SHP77 treated with DMSO at 0.1 percent for 48 hours (cell line): ENCODE results near the gene LYRM1.

Source experiments
- DNase-seq: peaks from one replicate; lab custom pipeline; 2025; lab: John Stamatoyannopoulos, UW

The LYRM1 gene

GRCh38 chr16:20871941-20872815 lies 28.4 kb upstream of the LYRM1 start:
- no peak for DNase-seq

GRCh38 chr16:20873331-20873730 lies 27.2 kb upstream of the LYRM1 start:
- DNase-seq: no peak

- no peak for DNase-seq
These were observed 26.4 kb upstream of the LYRM1 start for GRCh38 chr16:20874088-20874581.

- DNase-seq: no peak
These were observed 25.3 kb upstream of the LYRM1 start for GRCh38 chr16:20875355-20875650.

- no peak for DNase-seq
These were observed 21.9 kb upstream of the LYRM1 start for GRCh38 chr16:20878682-20879147.

GRCh38 chr16:20879175-20880040 lies 21.2 kb upstream of the LYRM1 start:
- DNase-seq: no peak

GRCh38 chr16:20880867-20881502 lies 19.6 kb upstream of the LYRM1 start:
- DNase-seq: no peak

GRCh38 chr16:20881503-20881878 lies 19.1 kb upstream of the LYRM1 start:
- no peak for DNase-seq

GRCh38 chr16:20883554-20884239 lies 16.9 kb upstream of the LYRM1 start:
- DNase-seq: no peak

GRCh38 chr16:20884240-20884556 lies 16.4 kb upstream of the LYRM1 start:
- no peak for DNase-seq

- DNase-seq: no peak
These were observed 14.3 kb upstream of the LYRM1 start for GRCh38 chr16:20886320-20886719.

- DNase-seq: no peak
These were observed 13.4 kb upstream of the LYRM1 start for GRCh38 chr16:20887207-20887606.

- DNase-seq: no peak
These were observed 10.8 kb upstream of the LYRM1 start for GRCh38 chr16:20889625-20890275.

GRCh38 chr16:20894388-20894787 lies 6.2 kb upstream of the LYRM1 start:
- DNase-seq: no peak

- no peak for DNase-seq
These were observed 3.2 kb upstream of the LYRM1 start for GRCh38 chr16:20897253-20897897.

- DNase-seq: no peak
These were observed 2.6 kb upstream of the LYRM1 start for GRCh38 chr16:20897922-20898321.

- no peak for DNase-seq
These were observed 1.5 kb upstream of the LYRM1 start for GRCh38 chr16:20899071-20899470.

GRCh38 chr16:20899477-20900298 lies 883 bp upstream of the LYRM1 start:
- DNase-seq: no peak

GRCh38 chr16:20901068-20901435 lies 481 bp downstream of the LYRM1 start:
- no peak for DNase-seq

GRCh38 chr16:20901436-20902112 lies 1.0 kb downstream of the LYRM1 start:
- DNase-seq: peak; percentile 41
